ENCODE data around the gene ACP6.
A peak's percentile ranks its signal among the peaks of the same experiment; 100 is the strongest.

The ACP6 gene

DNA sequence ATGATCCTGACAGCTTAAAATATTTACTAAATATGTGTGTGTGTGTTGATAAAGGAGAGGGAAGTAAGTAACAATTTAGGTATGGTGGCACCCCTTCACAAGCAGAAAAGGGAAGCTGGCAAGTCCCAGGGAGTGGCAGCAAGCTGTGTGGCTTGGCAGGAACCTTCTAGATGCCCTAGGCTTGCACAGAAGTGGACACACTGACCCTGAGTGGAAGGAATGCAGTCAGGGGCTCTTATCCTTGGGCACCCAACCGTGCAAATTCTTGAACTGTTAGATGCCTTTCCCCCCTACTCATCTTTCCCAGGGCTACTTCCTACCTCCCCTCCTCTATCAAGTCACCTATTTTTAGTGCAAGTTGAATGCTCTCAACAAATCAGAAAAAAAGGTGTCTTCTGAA lies 18.9 kb downstream of the ACP6 start:
- no peak for DNase-seq (ENCODE audit: low read depth in 2 of 2)

DNA sequence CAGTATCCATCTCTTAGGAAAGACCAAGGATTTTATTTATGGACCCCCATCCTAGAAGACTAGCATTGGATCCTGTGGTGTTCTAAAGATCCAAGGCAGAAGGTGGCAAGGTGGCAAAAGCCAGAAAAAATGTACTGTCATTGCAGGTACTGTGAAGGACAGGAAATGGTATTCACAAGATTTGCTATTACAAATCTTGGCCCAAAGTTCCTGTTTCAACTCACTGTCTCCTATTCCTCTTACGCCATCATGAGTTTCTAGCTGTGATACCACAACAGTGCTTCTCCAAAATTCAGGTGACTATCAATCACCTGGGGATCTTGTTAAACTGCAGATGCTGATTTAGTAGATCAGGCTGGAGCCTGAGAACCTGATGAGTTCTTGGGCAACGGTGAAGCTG lies 21.4 kb downstream of the ACP6 start:
- no peak for DNase-seq (ENCODE audit: low read depth in 2 of 2)

DNA sequence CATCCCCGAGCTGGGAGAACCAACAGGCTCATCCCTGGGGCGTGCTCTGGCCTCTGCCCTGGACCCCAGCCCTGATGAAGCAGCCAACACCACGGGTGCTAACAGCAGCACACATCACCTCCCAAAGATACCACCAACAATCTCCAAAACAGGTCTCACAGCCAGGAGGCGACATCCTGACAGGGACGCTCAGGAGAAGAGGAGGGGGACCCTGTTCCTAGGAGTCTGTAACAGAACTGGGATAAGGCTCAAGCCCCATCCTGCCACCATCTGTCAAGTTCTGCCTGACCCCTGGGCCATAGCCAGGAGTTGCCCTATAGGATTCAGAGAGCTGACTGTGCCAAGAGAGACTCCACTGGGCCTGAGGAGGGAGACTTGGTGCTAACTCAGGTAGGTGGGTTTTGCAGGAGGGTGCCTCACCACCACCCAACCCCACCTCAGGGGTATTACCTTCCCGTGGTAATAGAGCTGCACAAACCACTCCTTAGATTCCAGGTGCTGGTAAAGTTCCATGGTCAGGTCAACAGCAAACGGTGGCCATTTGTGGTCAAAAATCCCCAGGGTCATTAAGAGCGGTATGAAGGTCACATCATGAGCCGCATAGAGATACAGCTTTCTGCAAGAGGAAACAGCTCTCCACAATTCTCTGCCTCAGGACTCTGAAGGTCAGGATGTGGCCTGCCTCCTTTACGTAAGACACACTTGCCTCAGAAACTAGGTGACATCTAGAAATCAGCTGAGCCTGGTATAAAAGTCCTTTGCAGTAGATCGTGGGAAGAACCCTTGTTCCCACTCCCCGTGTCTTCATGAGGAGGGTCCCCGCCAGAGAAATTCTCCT lies 22.3 kb downstream of the ACP6 start:
- peak in 1 of 2 donors; percentile 16 for DNase-seq (ENCODE audit: low read depth in 2 of 2)

GRCh38 chr1:147643974-147644373 lies 26.4 kb downstream of the ACP6 start:
- no peak for DNase-seq (ENCODE audit: low read depth in 2 of 2)

DNA sequence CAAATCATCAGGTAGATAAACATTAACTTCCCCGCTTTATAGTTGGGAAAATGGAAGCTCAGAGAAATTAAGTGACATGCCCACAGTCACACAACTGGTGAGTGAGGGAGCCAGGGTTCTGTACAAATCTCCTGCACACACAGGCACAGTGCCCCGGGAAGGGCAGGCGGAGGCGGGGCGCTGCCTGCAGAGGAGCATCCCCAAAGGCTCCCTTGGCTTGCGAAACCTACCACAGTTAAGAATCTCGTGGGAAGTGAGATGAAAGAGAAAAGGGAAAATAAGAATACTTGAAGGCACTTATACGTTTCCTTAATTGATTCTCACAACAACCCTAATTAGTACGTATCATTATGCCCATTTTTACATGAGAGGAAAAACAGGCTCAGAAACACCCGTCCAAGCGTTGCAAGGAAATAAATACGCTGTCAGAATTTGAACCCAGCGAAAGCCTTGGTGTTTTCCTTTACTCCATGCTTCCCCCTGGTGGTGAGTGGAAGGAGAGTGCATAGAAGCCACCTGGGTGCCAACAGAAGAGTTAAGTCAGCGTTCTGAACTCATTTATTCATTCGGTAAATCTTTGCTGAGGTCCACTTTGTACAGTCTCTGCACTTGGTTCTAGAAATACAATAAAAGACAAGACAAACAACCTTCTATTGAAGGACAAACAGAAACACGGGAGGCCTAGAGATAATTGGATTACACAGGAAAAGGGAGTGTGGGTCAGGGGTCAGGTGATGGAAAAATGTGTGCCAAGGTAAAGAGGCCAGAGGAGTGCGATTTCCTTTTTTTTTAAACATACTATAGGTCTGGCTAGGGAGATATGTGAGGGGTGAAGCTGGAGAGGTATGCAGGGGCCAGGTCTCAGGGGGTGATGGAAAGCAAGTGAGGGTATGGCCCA lies 28.4 kb downstream of the ACP6 start:
- peak in 1 of 2 donors; percentile 25 for DNase-seq (ENCODE audit: low read depth in 2 of 2)

GRCh38 chr1:147641291-147641690 lies 29.0 kb downstream of the ACP6 start:
- no peak for DNase-seq (ENCODE audit: low read depth in 2 of 2)

- DNase-seq (ENCODE audit: low read depth in 2 of 2), result peak; percentile 55 to 58
Measured at GRCh38 chr1:147640553-147641165, 29.7 kb downstream of the ACP6 start.

- DNase-seq (ENCODE audit: low read depth in 2 of 2), result no peak
Measured at GRCh38 chr1:147636314-147636713, 34.0 kb downstream of the ACP6 start.

- DNase-seq (ENCODE audit: low read depth in 2 of 2), result no peak
Measured at GRCh38 chr1:147635342-147635741, 35.0 kb downstream of the ACP6 start.

DNA sequence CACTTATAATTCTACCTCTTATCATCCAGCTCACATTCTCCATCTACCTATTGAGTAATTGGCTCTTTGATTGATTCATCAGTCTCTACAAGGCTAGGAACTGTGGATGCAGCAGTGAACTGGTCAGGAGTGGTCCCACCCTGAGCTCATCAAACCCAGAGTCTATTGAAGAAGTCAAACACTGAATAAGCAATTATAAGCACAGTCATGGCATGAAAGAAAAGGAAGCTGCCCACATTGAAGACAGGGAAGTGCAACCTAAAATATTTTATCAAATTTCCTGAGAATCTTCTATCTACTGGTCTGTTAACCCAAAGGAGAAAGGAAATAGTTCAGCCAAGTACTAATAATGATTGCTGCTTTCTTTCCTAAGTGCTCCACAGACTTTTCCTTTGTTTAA lies 35.7 kb downstream of the ACP6 start:
- no peak for DNase-seq (ENCODE audit: low read depth in 2 of 2)

- DNase-seq (ENCODE audit: low read depth in 2 of 2), result no peak
Measured at GRCh38 chr1:147633759-147634158, 36.6 kb downstream of the ACP6 start.

- no peak for DNase-seq (ENCODE audit: low read depth in 2 of 2)
Measured at GRCh38 chr1:147631839-147632238, 38.5 kb downstream of the ACP6 start.

GRCh38 chr1:147630447-147630846 lies 39.9 kb downstream of the ACP6 start:
- no peak for DNase-seq (ENCODE audit: low read depth in 2 of 2)

DNA sequence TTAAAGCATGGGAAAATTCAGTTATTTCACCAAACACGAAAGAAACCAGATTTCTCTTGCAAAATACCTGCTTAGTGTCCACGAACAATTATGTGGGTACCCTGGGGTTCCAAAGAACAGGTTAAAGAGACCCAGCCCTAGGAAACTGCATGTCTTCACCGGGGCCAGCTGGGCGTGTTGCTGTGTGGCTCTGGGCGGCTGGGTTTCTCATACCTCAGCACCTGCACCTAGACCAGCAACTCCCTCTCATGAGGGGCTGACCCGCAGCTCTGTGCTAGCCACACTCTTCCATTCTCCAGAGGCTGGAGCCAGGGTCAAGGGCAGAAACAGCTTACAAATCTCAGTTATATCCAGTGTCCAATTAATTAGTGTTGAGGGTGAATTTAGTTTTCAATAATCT lies 40.3 kb downstream of the ACP6 start:
- no peak for DNase-seq (ENCODE audit: low read depth in 2 of 2)

DNA sequence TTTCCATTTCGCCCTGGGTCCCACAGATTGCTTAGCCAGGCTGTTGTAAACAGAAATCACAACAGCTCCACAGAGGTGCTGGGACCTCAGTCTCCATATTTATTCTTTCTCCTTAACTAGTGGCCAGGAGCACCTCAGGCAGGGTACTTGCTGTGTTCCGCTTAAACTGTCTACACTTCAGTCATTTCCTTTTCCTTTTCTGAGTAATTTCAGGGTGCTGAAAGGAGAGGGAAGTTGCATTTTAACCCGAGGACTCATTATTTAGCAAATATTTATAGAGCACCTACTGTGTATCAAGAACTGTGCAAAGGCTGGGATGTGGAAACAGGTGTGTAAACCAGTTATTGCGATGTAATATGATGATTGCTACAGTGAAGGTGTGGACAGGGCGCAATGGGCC lies 41.9 kb downstream of the ACP6 start:
- DNase-seq (ENCODE audit: low read depth in 2 of 2), result no peak

DNA sequence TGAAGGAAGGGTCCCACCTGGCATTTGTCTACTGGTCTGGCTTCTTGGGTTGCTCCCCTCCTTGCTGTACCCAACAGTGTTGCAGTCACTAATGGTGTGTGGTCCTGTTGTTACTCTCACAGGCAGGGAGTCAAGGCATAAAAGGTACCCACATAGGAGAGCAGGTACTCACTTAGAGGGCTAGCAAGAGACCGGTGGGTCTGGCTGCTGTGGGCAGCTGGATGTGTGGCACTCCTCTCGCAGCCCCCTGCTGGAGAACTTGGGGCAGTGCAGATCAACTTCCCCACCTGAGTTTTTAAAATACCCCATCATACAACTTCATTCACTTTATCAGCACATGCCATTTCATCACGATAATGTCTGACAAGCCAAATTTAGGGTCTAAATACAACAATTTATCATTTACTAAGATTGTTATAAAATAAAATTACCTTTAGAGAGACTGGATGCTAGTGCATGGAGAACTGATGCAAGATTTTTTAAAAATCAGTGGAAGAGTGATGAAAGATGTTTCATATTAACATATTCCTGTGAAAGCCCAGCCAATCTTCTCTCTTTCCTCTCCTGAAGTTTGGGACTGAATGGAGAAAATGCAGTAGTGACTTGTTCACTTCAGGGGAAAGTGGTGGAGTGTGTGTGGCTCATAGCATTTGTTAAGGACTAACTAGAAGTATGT lies 42.8 kb downstream of the ACP6 start:
- DNase-seq (ENCODE audit: low read depth in 2 of 2), result peak in 1 of 2 donors; percentile 30

DNA sequence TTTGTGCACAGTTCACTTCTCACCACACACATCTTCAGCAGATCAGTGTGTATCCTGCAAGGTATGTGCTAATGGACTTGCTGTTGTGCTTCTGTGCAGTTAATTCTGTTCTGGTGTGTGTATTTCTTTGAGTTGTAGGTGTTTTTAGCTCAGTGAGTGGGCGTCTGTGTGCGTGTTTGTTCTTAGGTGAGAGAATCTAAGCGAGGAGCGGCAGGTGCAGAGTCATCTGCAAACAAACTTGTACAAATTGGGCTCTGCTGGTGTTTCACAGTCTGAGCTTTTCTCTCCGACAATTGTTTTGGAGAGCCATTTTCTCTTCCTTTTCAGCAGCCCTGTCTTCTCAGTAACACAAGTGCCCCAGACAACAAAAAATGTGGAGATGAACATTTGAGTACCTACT lies 43.6 kb downstream of the ACP6 start:
- no peak for DNase-seq (ENCODE audit: low read depth in 2 of 2)

DNA sequence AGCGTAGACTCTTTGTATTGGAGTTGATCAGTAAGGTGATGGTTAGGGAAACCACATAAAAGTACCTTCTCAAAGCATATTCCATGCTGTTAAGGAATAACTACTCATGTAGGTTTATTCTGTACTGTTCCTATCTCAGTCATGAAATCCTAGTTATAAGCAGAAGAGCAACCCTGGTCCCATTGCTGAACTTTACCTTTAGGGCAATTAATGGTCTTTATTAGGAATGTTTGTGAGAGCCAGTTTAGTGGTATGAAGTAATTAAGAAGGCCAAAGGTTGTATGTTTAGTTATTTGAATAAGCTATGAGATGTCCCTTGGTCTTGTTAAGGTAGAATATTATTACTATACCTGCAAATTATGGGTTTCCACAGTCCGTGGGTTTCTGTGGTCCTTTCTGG lies 44.0 kb downstream of the ACP6 start:
- DNase-seq (ENCODE audit: low read depth in 2 of 2), result no peak

- DNase-seq (ENCODE audit: low read depth in 2 of 2), result no peak
Measured at GRCh38 chr1:147625362-147625995, 44.8 kb downstream of the ACP6 start.

DNA sequence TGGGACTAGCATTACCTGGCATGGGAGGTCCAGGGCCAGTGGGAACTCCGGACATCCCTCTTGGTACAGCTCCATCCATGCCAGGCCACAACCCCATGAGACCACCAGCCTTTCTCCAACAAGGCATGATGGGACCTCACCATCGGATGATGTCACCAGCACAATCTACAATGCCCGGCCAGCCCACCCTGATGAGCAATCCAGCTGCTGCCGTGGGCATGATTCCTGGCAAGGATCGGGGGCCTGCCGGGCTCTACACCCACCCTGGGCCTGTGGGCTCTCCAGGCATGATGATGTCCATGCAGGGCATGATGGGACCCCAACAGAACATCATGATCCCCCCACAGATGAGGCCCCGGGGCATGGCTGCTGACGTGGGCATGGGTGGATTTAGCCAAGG lies 45.8 kb downstream of the ACP6 start:
- DNase-seq (ENCODE audit: low read depth in 2 of 2), result no peak

- no peak for DNase-seq (ENCODE audit: low read depth in 2 of 2)
Measured at GRCh38 chr1:147624011-147624410, 46.3 kb downstream of the ACP6 start.

Measured in activated CD8-positive, alpha-beta memory T cell treated with anti-CD3 and anti-CD28 coated beads for 4 hours (primary cell).